Body of pancreas (tissue), 4 donors: ENCODE results near the gene PELO. TPM values are rescaled to one million over a fixed set of nuclear protein-coding genes. Genes with fewer than 3 reads are reported as not detected.

ENCODE experiments used
- ATAC-seq: fragments of 150-250 bp; one replicate; pipeline ENCODE4 v1.9.1; 2016
- DNase-seq, 4 donors: peaks; one replicate each; pipeline ENCODE4 v3.0.0-alpha.2; 2019
- H3K27ac ChIP-seq, 4 donors: fragments of 200-600 bp; sonication (generic); 1 replicate in 3 of 4; 2 replicates in 1 of 4; pipeline versions ENCODE4 v1.5.1 to v1.6.1; 2016 to 2019; ENCODE audit warnings: mild to moderate bottlenecking in 1 of 4, mixed read lengths in 1 of 4, moderate library complexity in 1 of 4
- H3K27me3 ChIP-seq, 2 donors: fragments of 200-600 bp; sonication (generic); one replicate each; pipeline ENCODE4 v1.6.0; 2016; ENCODE audit warnings: mild to moderate bottlenecking in 1 of 2
- H3K36me3 ChIP-seq, 2 donors: fragments of 200-600 bp; sonication (generic); replicated peaks in 1 of 2; 2 replicates each; pipeline ENCODE4 v1.5.1; 2016; ENCODE audit warnings: low read depth in 2 of 2; ENCODE audit not compliant: insufficient read depth in 1 of 2
- H3K4me1 ChIP-seq: fragments of 200-600 bp; sonication (generic); one replicate; pipeline ENCODE4 v1.6.0; 2016
- H3K4me3 ChIP-seq, 2 donors: fragments of 200-600 bp; sonication (generic); 1 replicate in 1 of 2; 2 replicates in 1 of 2; pipeline ENCODE4 v1.5.1; 2016 to 2019
- H3K9me3 ChIP-seq, 3 donors: fragments of 200-600 bp; sonication (generic); 1 replicate in 2 of 3; 2 replicates in 1 of 3; pipeline ENCODE4 v1.5.1; 2016
- CTCF ChIP-seq, 7 experiments: fragments of 450-650 bp in 4 of 7; fragments of 200-600 bp in 3 of 7; sonication (generic) in 3 of 7; IDR thresholded peaks; one replicate each; pipeline ENCODE4 v1.5.1; 2016 to 2019; ENCODE audit warnings: antibody characterized with exemption in 7 of 7
- POLR2A ChIP-seq, 3 donors: fragments of 450-650 bp; IDR thresholded peaks; one replicate each; pipeline ENCODE4 v1.6.1; 2016; ENCODE audit warnings: antibody characterized with exemption in 3 of 3, mild to moderate bottlenecking in 2 of 3
- WGBS, 2 donors: methylation state at CpG; one replicate each; pipeline ENCODE4 v1.1.5; 2017; 5-methylcytosine and 5-hydroxymethylcytosine counted together
- intact Hi-C: fragments of 100-400 bp; cut with DNase I; formaldehyde crosslinking; loops from one replicate; pipeline ENCODE4 v1.15.1; 2023
- total RNA-seq, 2 donors: library from RNA; depleted of rRNA; stranded (reverse); fragments of >200 nt; gene quantifications; one replicate each; pipeline ENCODE4 v1.1.0, GENCODE V29; 2016

PELO gene
- total RNA-seq, 2 donors from 2014 or later: 3.6 to 8.3 TPM

- no peaks in the 10 kb centered on the region for H3K36me3 ChIP-seq
- H3K27me3 ChIP-seq: no peaks in the 10 kb centered on the region
- H3K27ac ChIP-seq: peak overlapping the region; percentile 83 to 95 (median 92)
- H3K4me3 ChIP-seq: peak overlapping the region; percentile 48 to 52
- no peaks in the 10 kb centered on the region for H3K9me3 ChIP-seq
- ATAC-seq (peak; percentile 94), DNase-seq (peak; percentile 95 to 97 (median 96))
- WGBS, 2 donors: 0% methylated on average over 15 to 34 of the region's 34 CpGs
- TF ChIP-seq POLR2A (IDR thresholded peaks at IDR 0.05) (peak; percentile 68 to 89 (median 89)), CTCF (IDR thresholded peaks at IDR 0.05) (no peak)
- intact Hi-C loops: no loop called here
- H3K4me1 ChIP-seq: peaks cover 38% of the 10 kb centered on the region
Observed at GRCh38 chr5:52799983-52800393, 12.3 kb downstream of the PELO start.

- intact Hi-C loops: no loop called here
- WGBS, 2 donors: 3% methylated on average over 10 to 31 of the region's 31 CpGs
- H3K27ac ChIP-seq: peak overlapping the region; percentile 83 to 95 (median 92)
- ATAC-seq (peak; percentile 78), DNase-seq (peak; percentile 70 to 80 (median 76))
- H3K4me1 ChIP-seq: peaks cover 38% of the 10 kb centered on the region
- no peaks in the 10 kb centered on the region for H3K36me3 ChIP-seq
- no peaks in the 10 kb centered on the region for H3K9me3 ChIP-seq
- peak overlapping the region; percentile 48 to 52 for H3K4me3 ChIP-seq
- H3K27me3 ChIP-seq: no peaks in the 10 kb centered on the region
- TF ChIP-seq CTCF (IDR thresholded peaks at IDR 0.05): peak in 1 of 7 experiments; percentile 13
- no peak for TF ChIP-seq POLR2A (IDR thresholded peaks at IDR 0.05)
Observed at GRCh38 chr5:52800394-52801213, 12.9 kb downstream of the PELO start.

- DNase-seq: no peak
- H3K27ac ChIP-seq: peak overlapping the region in 3 of 4 donors; percentile 83 to 93 (median 91)
- no peak for TF ChIP-seq POLR2A (IDR thresholded peaks at IDR 0.05)
- no peak for TF ChIP-seq CTCF (IDR thresholded peaks at IDR 0.05)
- no peaks in the 10 kb centered on the region for H3K9me3 ChIP-seq
- H3K4me1 ChIP-seq: peaks cover 38% of the 10 kb centered on the region
- ATAC-seq: no peak
- H3K36me3 ChIP-seq: no peaks in the 10 kb centered on the region
- intact Hi-C loops: no loop called here
- whole genome bisulfite sequencing, 2 donors: 32 to 33% methylated on average over 8 of the region's 8 CpGs
- peak overlapping the region in 1 of 2 donors; percentile 13 for H3K4me3 ChIP-seq
- no peaks in the 10 kb centered on the region for H3K27me3 ChIP-seq
Observed at GRCh38 chr5:52801329-52801728, 13.6 kb downstream of the PELO start.

GRCh38 chr5:52802272-52802973 lies 14.7 kb downstream of the PELO start:
- 67 to 71% methylated on average over 2 of the region's 2 CpGs for WGBS, 2 donors
- TF ChIP-seq CTCF (IDR thresholded peaks at IDR 0.05) (no peak), POLR2A (IDR thresholded peaks at IDR 0.05) (no peak)
- H3K4me1 ChIP-seq: peaks cover 38% of the 10 kb centered on the region

More at GRCh38 chr5:52802272-52802973, 14.7 kb downstream of the PELO start:
- no peaks in the 10 kb centered on the region for H3K27me3 ChIP-seq
- H3K36me3 ChIP-seq: no peaks in the 10 kb centered on the region
- no peak for DNase-seq
- H3K27ac ChIP-seq: no peak overlapping the region
- H3K4me3 ChIP-seq: no peak overlapping the region
- intact Hi-C loops: no loop called here
- no peak for ATAC-seq
- H3K9me3 ChIP-seq: no peaks in the 10 kb centered on the region
